Large intestine (tissue), 3 donors: ENCODE measurements around the gene RAE1. TPM values are rescaled to one million over a fixed set of nuclear protein-coding genes. Genes with fewer than 3 reads are reported as not detected.

Experiments
- DNase-seq, 2 donors: peaks; one replicate each; pipeline versions ENCODE4 v3.0.0 to v3.0.0-alpha.2; 2013
- H3K27ac ChIP-seq: one replicate; pipeline ENCODE4 v1.5.1; 2013; ENCODE audit warnings: low read length
- H3K27me3 ChIP-seq: 2 replicates; pipeline ENCODE4 v1.6.1; 2013; ENCODE audit warnings: low read length; ENCODE audit not compliant: control insufficient read depth, insufficient read depth
- H3K36me3 ChIP-seq: 2 replicates; pipeline ENCODE4 v1.6.1; 2013; ENCODE audit warnings: low read length; ENCODE audit not compliant: control insufficient read depth, insufficient read depth
- H3K4me1 ChIP-seq: one replicate; pipeline ENCODE4 v1.6.1; 2013; ENCODE audit warnings: low read length; ENCODE audit not compliant: control insufficient read depth, insufficient read depth
- H3K4me3 ChIP-seq: one replicate; pipeline ENCODE4 v1.5.1; 2013; ENCODE audit warnings: low read length
- H3K9me3 ChIP-seq: one replicate; pipeline ENCODE4 v1.6.1; 2013; ENCODE audit warnings: mild to moderate bottlenecking, low read depth, low read length, moderate library complexity; ENCODE audit not compliant: control insufficient read depth
- WGBS: methylation state at CpG from one replicate; pipeline ENCODE4 v1.1.5; 2013; ENCODE audit warnings: low lambda C conversion rate; ENCODE audit not compliant: insufficient coverage; 5-methylcytosine and 5-hydroxymethylcytosine counted together
- polyA plus RNA-seq: library from polyadenylated mRNA; unstranded; fragments of 120-200 nt; gene quantifications from one replicate; pipeline ENCODE4 v1.2.1, GENCODE V29; 2013

RAE1 gene
- polyA plus RNA-seq, 1 donor = 34.4 TPM

- H3K9me3 ChIP-seq = no peaks in the 10 kb centered on the region
- H3K4me1 ChIP-seq = no peaks in the 10 kb centered on the region
- 100% methylated on average over 1 of the region's 29 CpGs for WGBS
- no peak overlapping the region for H3K27ac ChIP-seq
- H3K27me3 ChIP-seq = no peaks in the 10 kb centered on the region
- H3K36me3 ChIP-seq = peaks cover 46% of the 10 kb centered on the region
- no peak overlapping the region for H3K4me3 ChIP-seq
- no peak for DNase-seq
These were observed 56.5 kb downstream of the RAE1 start for GRCh38 chr20:57407541-57407956.

- Histone ChIP-seq H3K36me3 (peaks cover 42% of the 10 kb centered on the region), H3K27ac (no peak overlapping the region), H3K9me3 (no peaks in the 10 kb centered on the region), H3K4me1 (no peaks in the 10 kb centered on the region), H3K4me3 (no peak overlapping the region), H3K27me3 (no peaks in the 10 kb centered on the region)
- WGBS = no CpG with 5 or more reads among the region's 13 CpGs
- no peak for DNase-seq
These were observed 57.1 kb downstream of the RAE1 start for GRCh38 chr20:57408131-57408530.

- WGBS = 100% methylated on average over 1 of the region's 29 CpGs
- Histone ChIP-seq H3K9me3 (no peaks in the 10 kb centered on the region), H3K4me3 (no peak overlapping the region), H3K27me3 (no peaks in the 10 kb centered on the region), H3K27ac (no peak overlapping the region), H3K36me3 (peaks cover 42% of the 10 kb centered on the region), H3K4me1 (no peaks in the 10 kb centered on the region)
- DNase-seq = no peak
These were observed 57.6 kb downstream of the RAE1 start for GRCh38 chr20:57408536-57409233.

GRCh38 chr20:57409316-57409671, 58.2 kb downstream of the RAE1 start:
- H3K4me1 ChIP-seq = no peaks in the 10 kb centered on the region
- no peak for DNase-seq
- no peaks in the 10 kb centered on the region for H3K27me3 ChIP-seq
- no CpG with 5 or more reads among the region's 16 CpGs for WGBS
- no peak overlapping the region for H3K4me3 ChIP-seq
- H3K9me3 ChIP-seq = no peaks in the 10 kb centered on the region
- peaks cover 37% of the 10 kb centered on the region for H3K36me3 ChIP-seq
- H3K27ac ChIP-seq = no peak overlapping the region

GRCh38 chr20:57409672-57410397, 58.8 kb downstream of the RAE1 start:
- Histone ChIP-seq H3K9me3 (no peaks in the 10 kb centered on the region), H3K27me3 (no peaks in the 10 kb centered on the region), H3K4me3 (no peak overlapping the region), H3K4me1 (no peaks in the 10 kb centered on the region), H3K27ac (no peak overlapping the region), H3K36me3 (peaks cover 32% of the 10 kb centered on the region)
- WGBS = no CpG with 5 or more reads among the region's 14 CpGs
- no peak for DNase-seq

GRCh38 chr20:57410398-57410920, 59.4 kb downstream of the RAE1 start:
- H3K27ac ChIP-seq = no peak overlapping the region

GRCh38 chr20:57410924-57411323, 59.9 kb downstream of the RAE1 start:
- WGBS = no CpG with 5 or more reads among the region's 5 CpGs
- H3K4me1 ChIP-seq = no peaks in the 10 kb centered on the region
- H3K36me3 ChIP-seq = peaks cover 22% of the 10 kb centered on the region
- H3K9me3 ChIP-seq = no peaks in the 10 kb centered on the region
- no peaks in the 10 kb centered on the region for H3K27me3 ChIP-seq
- H3K4me3 ChIP-seq = no peak overlapping the region
- no peak for DNase-seq
- H3K27ac ChIP-seq = no peak overlapping the region

More at GRCh38 chr20:57410398-57410920, 59.4 kb downstream of the RAE1 start:
- Histone ChIP-seq H3K27me3 (no peaks in the 10 kb centered on the region), H3K9me3 (no peaks in the 10 kb centered on the region), H3K4me1 (no peaks in the 10 kb centered on the region), H3K4me3 (no peak overlapping the region), H3K36me3 (peaks cover 26% of the 10 kb centered on the region)
- no CpG with 5 or more reads among the region's 15 CpGs for WGBS
- DNase-seq = no peak

- no peak for DNase-seq
- whole genome bisulfite sequencing = no CpG with 5 or more reads among the region's 31 CpGs
- Histone ChIP-seq H3K27ac (no peak overlapping the region), H3K4me1 (no peaks in the 10 kb centered on the region), H3K9me3 (no peaks in the 10 kb centered on the region), H3K27me3 (no peaks in the 10 kb centered on the region), H3K4me3 (no peak overlapping the region), H3K36me3 (peaks cover 17% of the 10 kb centered on the region)
These were observed 60.6 kb downstream of the RAE1 start for GRCh38 chr20:57411406-57412283.

GRCh38 chr20:57412347-57413029, 61.4 kb downstream of the RAE1 start:
- Histone ChIP-seq H3K36me3 (peaks cover 16% of the 10 kb centered on the region), H3K4me1 (no peaks in the 10 kb centered on the region), H3K27me3 (no peaks in the 10 kb centered on the region), H3K27ac (no peak overlapping the region), H3K9me3 (no peaks in the 10 kb centered on the region), H3K4me3 (no peak overlapping the region)
- WGBS = no CpG with 5 or more reads among the region's 8 CpGs
- no peak for DNase-seq

- Histone ChIP-seq H3K27me3 (peaks cover 6% of the 10 kb centered on the region), H3K4me3 (no peak overlapping the region), H3K4me1 (no peaks in the 10 kb centered on the region), H3K9me3 (no peaks in the 10 kb centered on the region), H3K36me3 (peaks cover 7% of the 10 kb centered on the region), H3K27ac (no peak overlapping the region)
- no CpG with 5 or more reads among the region's 10 CpGs for WGBS
- DNase-seq = no peak
These were observed 62.9 kb downstream of the RAE1 start for GRCh38 chr20:57413986-57414385.
